DND-41 (cell line): ENCODE data around the gene RAMP3.

Source experiments
- ATAC-seq: fragments of 200-7000 bp; cut with Tn5 transposase; 3 replicates; pipeline ENCODE4 v1.9.1; 2021; ENCODE audit warnings: low read depth; ENCODE audit not compliant: insufficient read depth
- DNase-seq: peaks from one replicate; pipeline ENCODE4 v3.0.0-alpha.2; 2020
- H2AFZ ChIP-seq: 2 replicates; pipeline ENCODE4 v1.6.0; 2012; ENCODE audit warnings: low read depth, low read length
- H3K27ac ChIP-seq: 2 replicates; pipeline ENCODE4 v1.5.1; 2012; ENCODE audit warnings: low read length, inconsistent platforms
- H3K27me3 ChIP-seq: fragments of 200-600 bp; sonication (generic); 2 replicates; pipeline ENCODE4 v1.6.0; 2012; ENCODE audit warnings: low read length, mild to moderate bottlenecking, inconsistent platforms; ENCODE audit not compliant: insufficient read depth, poor library complexity
- H3K36me3 ChIP-seq: 2 replicates; pipeline ENCODE4 v1.5.1; 2012; ENCODE audit warnings: low read length, inconsistent platforms; ENCODE audit not compliant: insufficient read depth
- H3K4me1 ChIP-seq: 2 replicates; pipeline ENCODE4 v1.5.1; 2012; ENCODE audit warnings: mild to moderate bottlenecking, low read length; ENCODE audit not compliant: insufficient read depth
- H3K4me2 ChIP-seq: 2 replicates; pipeline ENCODE4 v1.6.0; 2012; ENCODE audit warnings: mild to moderate bottlenecking, moderate library complexity, low read length, inconsistent platforms; ENCODE audit not compliant: insufficient read depth
- H3K4me3 ChIP-seq, 2 experiments: fragments of 200-600 bp in 1 of 2; shearing (Covaris generic) in 1 of 2; 2 replicates each; pipeline ENCODE4 v1.5.1; 2012 to 2016; ENCODE audit warnings: inconsistent platforms in 2 of 2, low read length in 2 of 2, mild to moderate bottlenecking in 2 of 2, low read depth in 1 of 2, moderate library complexity in 1 of 2
- H3K79me2 ChIP-seq: 2 replicates; pipeline ENCODE4 v1.6.0; 2012; ENCODE audit warnings: low read length, inconsistent platforms; ENCODE audit not compliant: insufficient read depth
- H3K9ac ChIP-seq: 2 replicates; pipeline ENCODE4 v1.6.0; 2012; ENCODE audit warnings: low read depth, mild to moderate bottlenecking, inconsistent platforms, low read length, moderate library complexity
- H3K9me3 ChIP-seq: 2 replicates; pipeline ENCODE4 v1.5.1; 2012; ENCODE audit warnings: low read length, moderate library complexity, mild to moderate bottlenecking, inconsistent platforms; ENCODE audit not compliant: insufficient read depth, severe bottlenecking
- H4K20me1 ChIP-seq: 2 replicates; pipeline ENCODE4 v1.6.0; 2012; ENCODE audit warnings: low read length; ENCODE audit not compliant: insufficient read depth
- CTCF ChIP-seq: IDR thresholded peaks from 2 replicates; pipeline ENCODE4 v1.5.1; 2012; ENCODE audit warnings: borderline replicate concordance, low read length, moderate library complexity, mild to moderate bottlenecking; ENCODE audit not compliant: poor library complexity, severe bottlenecking; ENCODE audit errors: extremely low read depth
- EZH2 ChIP-seq: IDR thresholded peaks from 3 replicates; pipeline ENCODE4 v1.6.1; 2012; ENCODE audit warnings: borderline replicate concordance, low read depth, mild to moderate bottlenecking, moderate library complexity, low read length, inconsistent platforms; ENCODE audit not compliant: severe bottlenecking

The RAMP3 gene

GRCh38 chr7:45185864-45186250 is 28.3 kb downstream of the RAMP3 start:
- H3K27ac ChIP-seq: no peak overlapping the region
- no peak for ATAC-seq
- no peaks in the 10 kb centered on the region for H3K9me3 ChIP-seq
- no peak overlapping the region for H2AFZ ChIP-seq
- no peak overlapping the region for H3K9ac ChIP-seq
- H3K79me2 ChIP-seq: no peaks in the 10 kb centered on the region
- H4K20me1 ChIP-seq: no peaks in the 10 kb centered on the region
- TF ChIP-seq EZH2: no peak
- TF ChIP-seq CTCF: no peak
- H3K27me3 ChIP-seq: peaks cover 12% of the 10 kb centered on the region
- no peaks in the 10 kb centered on the region for H3K4me1 ChIP-seq
- DNase-seq: no peak
- no peak overlapping the region for H3K4me2 ChIP-seq
- H3K4me3 ChIP-seq: no peak overlapping the region
- no peaks in the 10 kb centered on the region for H3K36me3 ChIP-seq

- no peaks in the 10 kb centered on the region for H4K20me1 ChIP-seq
- H3K27me3 ChIP-seq: peaks cover 12% of the 10 kb centered on the region
- ATAC-seq (no peak), DNase-seq (no peak)
- no peak overlapping the region for H3K9ac ChIP-seq
- H3K4me3 ChIP-seq: no peak overlapping the region
- H3K36me3 ChIP-seq: no peaks in the 10 kb centered on the region
- H3K4me2 ChIP-seq: no peak overlapping the region
- no peaks in the 10 kb centered on the region for H3K79me2 ChIP-seq
- H3K27ac ChIP-seq: no peak overlapping the region
- no peaks in the 10 kb centered on the region for H3K9me3 ChIP-seq
- H3K4me1 ChIP-seq: no peaks in the 10 kb centered on the region
- TF ChIP-seq CTCF (no peak), EZH2 (no peak)
- H2AFZ ChIP-seq: no peak overlapping the region
Measured at GRCh38 chr7:45186261-45186813, 28.7 kb downstream of the RAMP3 start.

- Histone ChIP-seq H2AFZ (no peak overlapping the region), H3K4me1 (no peaks in the 10 kb centered on the region), H3K36me3 (no peaks in the 10 kb centered on the region), H3K4me3 (no peak overlapping the region), H3K27ac (no peak overlapping the region), H3K9me3 (no peaks in the 10 kb centered on the region), H4K20me1 (no peaks in the 10 kb centered on the region), H3K9ac (no peak overlapping the region), H3K79me2 (no peaks in the 10 kb centered on the region), H3K27me3 (peaks cover 17% of the 10 kb centered on the region), H3K4me2 (no peak overlapping the region)
- DNase-seq: no peak
- no peak for ATAC-seq
- no peak for TF ChIP-seq EZH2
- no peak for TF ChIP-seq CTCF
Measured at GRCh38 chr7:45187089-45187945, 29.7 kb downstream of the RAMP3 start.
